ENCODE data around the gene CACNG4.
"Not testable (repeated sequence)": the region's sequence is repeated elsewhere in the genome, so short reads cannot be mapped to it uniquely, and the experiment has no call there.

Gene CACNG4

DNA sequence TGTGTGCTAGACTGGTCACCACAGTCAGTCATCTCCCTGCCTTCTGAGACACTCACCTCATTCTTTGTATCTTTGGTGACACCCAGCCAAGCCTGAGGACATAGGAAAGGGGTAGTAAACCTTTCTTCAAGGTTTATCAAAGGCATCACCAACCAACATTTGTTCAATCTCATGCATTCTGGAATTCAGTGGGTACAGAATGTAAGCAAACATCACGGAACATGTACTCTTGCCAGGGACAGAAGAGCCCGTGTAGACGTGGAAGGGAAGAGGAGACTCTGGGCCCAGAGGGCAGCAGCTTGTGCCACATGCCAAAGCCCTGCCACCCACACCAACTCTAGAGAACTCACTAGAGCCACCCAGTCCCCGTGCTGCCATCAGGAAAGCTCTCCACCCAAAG is 4.4 kb downstream of the CACNG4 start:
- Histone ChIP-seq H3K4me1 (ENCODE audit: control insufficient read depth in 1 of 2, insufficient read depth in 1 of 2, low read depth in 1 of 2, low read length in 1 of 2) (peaks cover 3 to 10% of the 10 kb centered on the region in 2 experiments), H3K36me3 (no peaks in the 10 kb centered on the region), H3K27ac (no peak overlapping the region), H3K4me3 (ENCODE audit: low read depth in 1 of 2, low read length in 1 of 2) (no peak overlapping the region), H3K27me3 (peaks cover 76% of the 10 kb centered on the region), H3K9me3 (no peaks in the 10 kb centered on the region)
- TF ChIP-seq, protein P1, sequence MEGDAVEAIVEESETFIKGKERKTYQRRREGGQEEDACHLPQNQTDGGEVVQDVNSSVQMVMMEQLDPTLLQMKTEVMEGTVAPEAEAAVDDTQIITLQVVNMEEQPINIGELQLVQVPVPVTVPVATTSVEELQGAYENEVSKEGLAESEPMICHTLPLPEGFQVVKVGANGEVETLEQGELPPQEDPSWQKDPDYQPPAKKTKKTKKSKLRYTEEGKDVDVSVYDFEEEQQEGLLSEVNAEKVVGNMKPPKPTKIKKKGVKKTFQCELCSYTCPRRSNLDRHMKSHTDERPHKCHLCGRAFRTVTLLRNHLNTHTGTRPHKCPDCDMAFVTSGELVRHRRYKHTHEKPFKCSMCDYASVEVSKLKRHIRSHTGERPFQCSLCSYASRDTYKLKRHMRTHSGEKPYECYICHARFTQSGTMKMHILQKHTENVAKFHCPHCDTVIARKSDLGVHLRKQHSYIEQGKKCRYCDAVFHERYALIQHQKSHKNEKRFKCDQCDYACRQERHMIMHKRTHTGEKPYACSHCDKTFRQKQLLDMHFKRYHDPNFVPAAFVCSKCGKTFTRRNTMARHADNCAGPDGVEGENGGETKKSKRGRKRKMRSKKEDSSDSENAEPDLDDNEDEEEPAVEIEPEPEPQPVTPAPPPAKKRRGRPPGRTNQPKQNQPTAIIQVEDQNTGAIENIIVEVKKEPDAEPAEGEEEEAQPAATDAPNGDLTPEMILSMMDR (IDR thresholded peaks at IDR 0.05), result no peak

DNA sequence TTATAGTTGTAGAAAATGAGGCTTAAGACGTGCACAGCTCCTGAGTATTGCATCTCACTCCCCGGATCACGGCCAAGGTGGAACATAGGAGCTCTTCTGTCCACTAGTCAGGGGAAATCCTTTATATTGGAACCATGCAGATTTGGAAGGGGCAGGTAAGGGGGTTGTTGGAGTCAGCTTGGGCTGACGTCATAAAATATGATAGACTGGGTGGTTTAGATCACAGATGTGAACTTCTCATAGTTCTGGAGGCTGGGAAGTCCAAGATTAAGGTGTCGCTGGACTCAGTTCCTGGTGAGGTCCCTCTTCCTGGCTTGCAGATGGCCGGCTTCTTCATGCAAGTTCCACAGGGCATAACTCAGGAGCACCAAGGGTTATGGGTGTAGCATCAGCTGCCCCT is 5.6 kb downstream of the CACNG4 start:
- peaks cover 66% of the 10 kb centered on the region for H3K27me3 ChIP-seq
- H3K9me3 ChIP-seq, result no peaks in the 10 kb centered on the region
- no peak overlapping the region for H3K4me3 ChIP-seq (ENCODE audit: low read depth in 1 of 2, low read length in 1 of 2)
- H3K4me1 ChIP-seq (ENCODE audit: control insufficient read depth in 1 of 2, insufficient read depth in 1 of 2, low read depth in 1 of 2, low read length in 1 of 2), result peaks cover 3 to 9% of the 10 kb centered on the region in 2 experiments
- TF ChIP-seq, protein P1 (IDR thresholded peaks at IDR 0.05), result no peak
- no peaks in the 10 kb centered on the region for H3K36me3 ChIP-seq
- no peak overlapping the region for H3K27ac ChIP-seq

DNA sequence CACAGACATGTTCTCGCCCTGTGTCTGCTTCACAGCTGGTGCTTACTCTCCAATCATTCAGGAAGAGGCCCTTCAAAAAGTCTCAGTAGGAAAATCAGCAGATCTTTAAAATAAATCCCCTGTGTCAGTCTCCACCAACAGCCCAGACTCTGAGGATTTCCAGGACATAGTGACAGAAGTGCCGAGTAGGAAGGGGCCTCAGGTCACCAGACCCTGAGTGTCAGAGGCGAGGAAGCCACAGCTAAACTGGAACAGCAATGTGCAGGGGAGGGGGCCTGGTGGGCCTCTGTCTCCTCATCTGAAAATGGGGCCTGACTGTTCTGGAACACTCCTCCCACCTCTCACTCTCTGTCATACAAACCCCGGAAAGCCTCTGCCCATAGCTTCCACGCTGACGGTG is 6.3 kb downstream of the CACNG4 start:
- H3K4me1 ChIP-seq (ENCODE audit: control insufficient read depth in 1 of 2, insufficient read depth in 1 of 2, low read depth in 1 of 2, low read length in 1 of 2), result peaks cover 2% of the 10 kb centered on the region in 2 experiments
- peaks cover 66% of the 10 kb centered on the region for H3K27me3 ChIP-seq
- H3K4me3 ChIP-seq (ENCODE audit: low read depth in 1 of 2, low read length in 1 of 2), result no peak overlapping the region
- H3K27ac ChIP-seq, result no peak overlapping the region
- TF ChIP-seq, protein P1 (IDR thresholded peaks at IDR 0.05), result no peak
- no peaks in the 10 kb centered on the region for H3K36me3 ChIP-seq
- no peaks in the 10 kb centered on the region for H3K9me3 ChIP-seq

DNA sequence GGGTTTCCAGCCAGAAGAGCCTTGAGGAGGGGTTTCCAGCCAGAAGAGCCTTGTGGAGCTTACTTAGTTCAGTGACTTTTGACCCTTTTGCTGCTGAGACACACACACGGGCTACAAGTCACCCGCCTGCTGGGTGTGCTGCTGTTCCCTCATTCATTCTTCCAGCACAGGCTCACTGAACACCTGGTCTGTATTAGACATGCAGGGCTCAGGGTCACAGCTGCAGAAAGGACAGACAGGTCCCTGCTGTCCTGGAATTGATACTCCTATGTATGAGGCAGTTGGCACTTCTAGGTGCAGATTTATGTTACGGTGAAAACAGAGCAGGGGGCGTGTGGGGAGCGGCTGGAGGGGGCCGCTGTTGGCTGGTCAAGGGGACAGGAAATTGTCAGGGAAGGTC is 6.8 kb downstream of the CACNG4 start:
- no peaks in the 10 kb centered on the region for H3K9me3 ChIP-seq
- TF ChIP-seq, protein P1 (IDR thresholded peaks at IDR 0.05), result no peak
- no peak overlapping the region for H3K4me3 ChIP-seq (ENCODE audit: low read depth in 1 of 2, low read length in 1 of 2)
- no peak overlapping the region for H3K27ac ChIP-seq
- H3K4me1 ChIP-seq (ENCODE audit: control insufficient read depth in 1 of 2, insufficient read depth in 1 of 2, low read depth in 1 of 2, low read length in 1 of 2), result no peaks in the 10 kb centered on the region
- H3K27me3 ChIP-seq, result peaks cover 64% of the 10 kb centered on the region
- no peaks in the 10 kb centered on the region for H3K36me3 ChIP-seq

DNA sequence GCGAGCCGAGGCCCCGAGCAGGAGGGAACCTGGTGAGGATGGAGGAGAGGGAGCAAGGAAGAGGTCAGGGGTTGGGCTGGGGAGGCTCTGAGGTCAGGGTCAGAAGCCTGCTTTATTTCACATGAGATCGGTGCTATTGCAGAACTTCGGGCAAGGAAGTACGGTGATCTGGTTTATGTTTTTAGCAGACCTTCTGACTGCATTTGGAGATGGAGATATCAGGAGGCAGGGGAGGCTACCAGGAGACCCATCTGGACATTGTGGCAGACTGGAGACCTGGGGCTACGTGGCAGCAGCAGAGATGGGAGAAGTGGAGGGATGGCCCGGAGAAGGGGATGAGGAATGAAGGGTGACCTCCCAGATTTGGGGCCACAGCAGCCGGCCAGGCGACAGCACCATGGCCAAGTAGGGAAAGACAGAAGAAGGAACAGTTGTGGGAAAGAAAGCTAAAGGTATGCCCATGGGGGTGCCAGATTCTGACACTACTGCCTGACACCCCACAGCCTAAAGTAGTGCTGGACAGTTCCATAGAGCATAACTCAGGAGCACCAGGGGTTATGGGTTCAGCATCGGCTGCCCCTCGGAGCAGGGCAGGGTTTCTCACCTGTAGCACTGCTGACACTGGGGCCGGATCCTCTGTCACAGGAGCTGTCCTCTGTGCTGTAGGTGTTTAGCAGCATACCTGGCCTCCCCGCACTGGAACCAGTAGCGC is 7.4 kb downstream of the CACNG4 start:
- H3K4me1 ChIP-seq (ENCODE audit: control insufficient read depth in 1 of 2, insufficient read depth in 1 of 2, low read depth in 1 of 2, low read length in 1 of 2), result no peaks in the 10 kb centered on the region
- no peaks in the 10 kb centered on the region for H3K36me3 ChIP-seq
- H3K27me3 ChIP-seq, result peaks cover 64% of the 10 kb centered on the region
- H3K27ac ChIP-seq, result no peak overlapping the region
- no peak overlapping the region for H3K4me3 ChIP-seq (ENCODE audit: low read depth in 1 of 2, low read length in 1 of 2)
- no peaks in the 10 kb centered on the region for H3K9me3 ChIP-seq
- TF ChIP-seq, protein P1 (IDR thresholded peaks at IDR 0.05), result no peak

- H3K27me3 ChIP-seq, result peaks cover 64% of the 10 kb centered on the region
- not testable (repeated sequence) for H3K4me3 ChIP-seq (ENCODE audit: low read depth in 1 of 2, low read length in 1 of 2); H3K9me3 ChIP-seq; H3K36me3 ChIP-seq; H3K27ac ChIP-seq; H3K4me1 ChIP-seq (ENCODE audit: control insufficient read depth in 1 of 2, insufficient read depth in 1 of 2, low read depth in 1 of 2, low read length in 1 of 2)
Measured at GRCh38 chr17:66972442-66972830, 7.9 kb downstream of the CACNG4 start.
